CD14-positive monocyte (primary cell): ENCODE data around the gene MAPK14. TPM values are rescaled to one million over a fixed set of nuclear protein-coding genes. Genes with fewer than 3 reads are reported as not detected.

Experiments
- DNase-seq, 3 donors: peaks; one replicate each; pipeline ENCODE4 v3.0.0-alpha.2; 2011 to 2022
- H2AFZ ChIP-seq: 2 replicates; pipeline ENCODE4 v1.6.0; 2012; ENCODE audit warnings: mild to moderate bottlenecking, low read depth, low read length, inconsistent platforms; ENCODE audit not compliant: insufficient read depth, poor library complexity, severe bottlenecking
- H3K27ac ChIP-seq, 2 donors: 1 replicate in 1 of 2; 2 replicates in 1 of 2; pipeline ENCODE4 v1.5.1; 2012 to 2013; ENCODE audit warnings: low read length in 2 of 2, control low read depth in 1 of 2, inconsistent platforms in 1 of 2, low read depth in 1 of 2, mild to moderate bottlenecking in 1 of 2
- H3K27me3 ChIP-seq, 2 donors: one replicate each; pipeline versions ENCODE4 v1.6.0 to v1.6.1; 2011 to 2013; ENCODE audit warnings: low read length in 2 of 2; ENCODE audit not compliant: control insufficient read depth in 2 of 2, insufficient read depth in 2 of 2
- H3K36me3 ChIP-seq, 2 donors: replicated peaks in 1 of 2; 1 replicate in 1 of 2; 2 replicates in 1 of 2; pipeline versions ENCODE4 v1.5.1 to v1.6.1; 2012 to 2013; ENCODE audit warnings: low read length in 2 of 2, control low read depth in 1 of 2, inconsistent platforms in 1 of 2, mild to moderate bottlenecking in 1 of 2; ENCODE audit not compliant: insufficient read depth in 2 of 2, control insufficient read depth in 1 of 2
- H3K4me1 ChIP-seq, 2 donors: 1 replicate in 1 of 2; 2 replicates in 1 of 2; pipeline versions ENCODE4 v1.5.1 to v1.6.1; 2012 to 2013; ENCODE audit warnings: low read length in 2 of 2, control low read depth in 1 of 2, inconsistent platforms in 1 of 2, mild to moderate bottlenecking in 1 of 2, moderate library complexity in 1 of 2; ENCODE audit not compliant: insufficient read depth in 2 of 2, control insufficient read depth in 1 of 2
- H3K4me2 ChIP-seq: replicated peaks from 2 replicates; pipeline ENCODE3; 2012; ENCODE audit warnings: low read length, moderate library complexity, mild to moderate bottlenecking; ENCODE audit not compliant: poor library complexity, severe bottlenecking; ENCODE audit errors: extremely low read depth
- H3K4me3 ChIP-seq, 3 experiments: fragments of 200-600 bp in 1 of 3; sonication (generic) in 1 of 3; replicated peaks in 1 of 3; 1 replicate in 2 of 3; 2 replicates in 1 of 3; pipeline ENCODE4 v1.5.1; 2011 to 2013; ENCODE audit warnings: low read length in 3 of 3, mild to moderate bottlenecking in 3 of 3, control low read depth in 2 of 3, low read depth in 2 of 3, inconsistent platforms in 1 of 3, moderate library complexity in 1 of 3
- H3K79me2 ChIP-seq: 2 replicates; pipeline ENCODE4 v1.6.0; 2012; ENCODE audit warnings: mild to moderate bottlenecking, control low read depth, inconsistent platforms, low read length, moderate library complexity; ENCODE audit not compliant: insufficient read depth
- H3K9ac ChIP-seq: 2 replicates; pipeline ENCODE4 v1.6.0; 2017; ENCODE audit warnings: low read length, mild to moderate bottlenecking; ENCODE audit not compliant: insufficient read depth, poor library complexity, severe bottlenecking
- H3K9me3 ChIP-seq, 2 donors: replicated peaks in 1 of 2; 1 replicate in 1 of 2; 2 replicates in 1 of 2; pipeline versions ENCODE4 v1.5.1 to v1.6.1; 2012 to 2013; ENCODE audit warnings: low read length in 2 of 2, control low read depth in 1 of 2; ENCODE audit not compliant: control insufficient read depth in 1 of 2, insufficient read depth in 1 of 2
- H4K20me1 ChIP-seq: 2 replicates; pipeline ENCODE4 v1.6.0; 2012; ENCODE audit warnings: mild to moderate bottlenecking, low read length, control low read depth, moderate library complexity; ENCODE audit not compliant: insufficient read depth
- H3K27ac Mint-ChIP-seq, 7 donors: one replicate each; pipeline ENCODE4 v1.8.0; 2020; ENCODE audit warnings: mild to moderate bottlenecking in 7 of 7, mixed read lengths in 7 of 7, moderate library complexity in 6 of 7, inconsistent platforms in 2 of 7
- H3K27me3 Mint-ChIP-seq, 3 donors: one replicate each; pipeline ENCODE4 v1.8.0; 2021 to 2022; ENCODE audit warnings: low read depth in 3 of 3, mild to moderate bottlenecking in 3 of 3, mixed read lengths in 3 of 3, moderate library complexity in 3 of 3, inconsistent platforms in 1 of 3
- H3K36me3 Mint-ChIP-seq, 2 donors: one replicate each; pipeline ENCODE4 v1.8.0; 2020; ENCODE audit warnings: mixed read lengths in 2 of 2, inconsistent platforms in 1 of 2, mild to moderate bottlenecking in 1 of 2
- H3K4me1 Mint-ChIP-seq: one replicate; pipeline ENCODE4 v1.8.0; 2020; ENCODE audit warnings: mild to moderate bottlenecking, mixed read lengths
- H3K4me3 Mint-ChIP-seq, 2 donors: one replicate each; pipeline ENCODE4 v1.8.0; 2020; ENCODE audit warnings: mild to moderate bottlenecking in 2 of 2, mixed read lengths in 2 of 2, moderate library complexity in 1 of 2
- H3K9me3 Mint-ChIP-seq, 7 donors: one replicate each; pipeline ENCODE4 v1.8.0; 2020 to 2022; ENCODE audit warnings: mixed read lengths in 7 of 7, mild to moderate bottlenecking in 6 of 7, moderate library complexity in 6 of 7, inconsistent platforms in 2 of 7
- CTCF ChIP-seq: fragments of 200-600 bp; IDR thresholded peaks from one replicate; pipeline ENCODE4 v1.8.0; 2022; ENCODE audit warnings: antibody characterized with exemption, mild to moderate bottlenecking
- WGBS: methylation state at CpG from one replicate; pipeline ENCODE4 v1.1.5; 2013; ENCODE audit warnings: missing lambda C conversion rate; ENCODE audit not compliant: insufficient coverage; 5-methylcytosine and 5-hydroxymethylcytosine counted together
- intact Hi-C, 2 donors: fragments of 100-400 bp; cut with micrococcal nuclease; formaldehyde crosslinking; loops; one replicate each; pipeline versions ENCODE4 v1.15.0 to v1.15.1; 2023
- polyA plus RNA-seq, 3 donors: library from polyadenylated mRNA; depleted of rRNA in 1 of 3; unstranded in 2 of 3; stranded (reverse) in 1 of 3; fragments of 300-500 nt in 2 of 3; fragments of >200 nt in 1 of 3; fragmentation: Illumina TruSeq in 2 of 3; gene quantifications; 1 replicate in 2 of 3; 2 replicates in 1 of 3; pipeline ENCODE4 v1.2.3, GENCODE V29; 2012 to 2021

MAPK14 gene
- polyA plus RNA-seq, 3 donors: 56.6 to 96.6 (median 83.7) TPM

- Histone ChIP-seq H3K27ac (no peak overlapping the region), H3K36me3 (peaks cover 0 to 6% of the 10 kb centered on the region in 2 donors), H3K27me3 (no peaks in the 10 kb centered on the region), H3K9me3 (no peaks in the 10 kb centered on the region), H3K4me1 (peaks cover 46 to 52% of the 10 kb centered on the region in 2 donors), H2AFZ (no peak overlapping the region), H3K4me3 (no peak overlapping the region), H3K79me2 (no peaks in the 10 kb centered on the region), H3K4me2 (no peak overlapping the region), H3K9ac (no peak overlapping the region), H4K20me1 (no peaks in the 10 kb centered on the region)
- no peak for DNase-seq
- Mint-ChIP-seq H3K27me3 (peaks cover 0 to 6% (median 2%) of the 10 kb centered on the region in 3 donors), H3K27ac (peak overlapping the region in 1 of 7 donors; percentile 12), H3K9me3 (peaks cover 0 to 4% (median 0%) of the 10 kb centered on the region in 7 donors), H3K36me3 (peaks cover 31 to 32% of the 10 kb centered on the region in 2 donors), H3K4me3 (no peak overlapping the region), H3K4me1 (peaks cover 52% of the 10 kb centered on the region)
- TF ChIP-seq CTCF: no peak
- intact Hi-C loops: no loop called here
- 94% methylated on average over 15 of the region's 15 CpGs for WGBS
Measured at GRCh38 chr6:36138667-36139066, 111.1 kb downstream of the MAPK14 start.

GRCh38 chr6:36139431-36139830 lies 111.8 kb downstream of the MAPK14 start:
- intact Hi-C loops: no loop called here
- no peak for DNase-seq
- peak overlapping the region in 2 of 7 donors; percentile 15 to 32 for H3K27ac Mint-ChIP-seq

More at GRCh38 chr6:36139431-36139830, 111.8 kb downstream of the MAPK14 start:
- Histone ChIP-seq H3K9ac (no peak overlapping the region), H3K9me3 (no peaks in the 10 kb centered on the region), H3K4me1 (peaks cover 49 to 56% of the 10 kb centered on the region in 2 donors), H2AFZ (no peak overlapping the region), H3K36me3 (peaks cover 0 to 6% of the 10 kb centered on the region in 2 donors), H3K4me2 (no peak overlapping the region), H3K79me2 (no peaks in the 10 kb centered on the region), H3K4me3 (no peak overlapping the region), H3K27ac (no peak overlapping the region), H4K20me1 (no peaks in the 10 kb centered on the region), H3K27me3 (no peaks in the 10 kb centered on the region)
- Mint-ChIP-seq H3K4me3 (no peak overlapping the region), H3K36me3 (peaks cover 29 to 32% of the 10 kb centered on the region in 2 donors), H3K4me1 (peaks cover 55% of the 10 kb centered on the region), H3K27me3 (peaks cover under 1 to 6% (median 2%) of the 10 kb centered on the region in 3 donors), H3K9me3 (peaks cover 0 to 4% (median 0%) of the 10 kb centered on the region in 7 donors)
- TF ChIP-seq CTCF: peak; percentile 5
- 45% methylated on average over 3 of the region's 7 CpGs for WGBS
